Non-pigmented ciliary epithelial cell (primary cell): Measurements from ENCODE around the gene NECTIN1.

ENCODE experiments used
- DNase-seq: peaks from one replicate; pipeline ENCODE4 v3.0.0-alpha.2; 2010; ENCODE audit warnings: low read depth

The NECTIN1 gene

GRCh38 chr11:119755356-119756071 lies 26.5 kb upstream of the NECTIN1 start:
- DNase-seq = no peak

- DNase-seq = no peak
Observed at GRCh38 chr11:119754656-119755355, 25.8 kb upstream of the NECTIN1 start.

GRCh38 chr11:119754199-119754598 lies 25.2 kb upstream of the NECTIN1 start:
- DNase-seq = no peak

GRCh38 chr11:119752946-119753345 lies 23.9 kb upstream of the NECTIN1 start:
- no peak for DNase-seq

GRCh38 chr11:119752345-119752871 lies 23.4 kb upstream of the NECTIN1 start:
- DNase-seq = no peak

GRCh38 chr11:119750056-119750455 lies 21.1 kb upstream of the NECTIN1 start:
- no peak for DNase-seq

- no peak for DNase-seq
Observed at GRCh38 chr11:119749006-119749565, 20.1 kb upstream of the NECTIN1 start.

DNA sequence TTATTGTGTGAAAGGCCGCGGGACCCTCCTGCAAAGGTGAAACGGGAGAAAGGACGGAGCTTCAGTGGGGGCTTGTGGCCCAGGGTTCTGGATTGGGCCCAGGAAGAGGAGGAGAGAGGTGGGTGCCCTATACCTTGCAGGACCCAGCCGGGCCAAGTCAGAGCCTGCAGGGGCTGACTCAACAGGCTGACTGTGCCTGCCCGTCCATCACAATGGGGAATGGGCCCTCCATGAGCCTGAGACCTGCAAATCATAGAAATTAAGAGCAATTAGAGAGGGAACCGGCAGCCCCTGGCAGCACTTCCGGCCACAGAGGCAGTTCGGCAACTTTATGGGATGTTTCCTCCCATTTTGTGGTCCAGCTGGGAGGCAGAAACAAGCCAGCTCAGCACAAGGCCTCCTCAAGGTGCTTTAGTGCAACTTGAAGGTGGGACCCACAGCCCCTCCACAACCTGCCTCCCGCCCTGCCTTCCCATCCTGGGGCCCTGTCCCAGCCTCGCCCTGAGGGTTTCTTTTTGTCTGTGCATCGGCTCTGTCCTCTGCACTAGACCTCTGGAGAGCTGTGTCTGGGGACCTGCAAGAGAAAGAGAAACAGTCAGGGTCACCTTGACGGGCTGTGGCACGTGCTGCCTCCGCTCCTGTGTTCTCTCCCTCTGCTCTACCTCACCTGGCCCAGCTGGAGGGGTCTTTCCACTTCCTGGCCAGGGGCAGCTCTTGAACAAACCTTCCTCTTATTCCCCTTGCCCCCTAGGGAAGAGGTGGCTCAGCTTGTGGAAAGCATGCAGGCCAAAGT lies 19.1 kb upstream of the NECTIN1 start:
- no peak for DNase-seq

DNA sequence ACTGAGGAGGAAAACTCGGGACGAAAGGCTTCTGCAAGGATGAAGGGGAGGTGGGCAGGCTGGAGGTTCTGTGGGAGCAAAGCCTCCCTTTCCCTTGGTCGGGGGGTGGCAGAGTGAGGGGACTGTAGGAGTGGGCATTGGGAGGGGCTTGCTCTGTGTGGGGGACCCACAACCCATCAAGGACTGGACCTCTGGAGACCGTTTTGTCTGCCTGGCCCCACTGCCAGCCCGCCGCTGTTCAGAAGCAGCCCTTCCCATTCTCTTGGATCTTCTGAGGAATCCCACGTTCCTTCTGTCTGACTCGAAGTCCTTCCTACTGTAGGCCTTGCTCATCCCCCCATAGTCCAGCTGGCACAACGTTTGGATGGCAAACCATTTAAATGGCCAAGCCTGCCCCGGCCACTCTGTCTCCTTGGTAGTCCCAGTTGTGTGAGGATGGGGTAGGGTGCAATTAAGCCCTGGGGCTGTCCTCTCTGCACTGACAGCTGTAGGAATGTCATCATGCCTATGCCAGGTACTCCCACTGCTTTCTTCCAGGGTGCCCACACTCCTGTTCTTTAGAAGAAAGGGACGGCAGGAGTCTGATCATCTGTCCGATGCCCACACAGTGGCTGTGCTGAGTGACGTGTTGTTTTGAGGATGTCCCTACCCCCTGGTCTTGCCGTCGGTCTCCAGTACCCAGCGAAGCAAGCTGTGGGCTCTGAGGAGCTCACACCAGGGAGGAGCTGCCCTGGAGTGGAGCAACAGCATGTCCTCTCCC lies 17.0 kb upstream of the NECTIN1 start:
- no peak for DNase-seq

GRCh38 chr11:119745112-119745511 lies 16.1 kb upstream of the NECTIN1 start:
- no peak for DNase-seq

DNA sequence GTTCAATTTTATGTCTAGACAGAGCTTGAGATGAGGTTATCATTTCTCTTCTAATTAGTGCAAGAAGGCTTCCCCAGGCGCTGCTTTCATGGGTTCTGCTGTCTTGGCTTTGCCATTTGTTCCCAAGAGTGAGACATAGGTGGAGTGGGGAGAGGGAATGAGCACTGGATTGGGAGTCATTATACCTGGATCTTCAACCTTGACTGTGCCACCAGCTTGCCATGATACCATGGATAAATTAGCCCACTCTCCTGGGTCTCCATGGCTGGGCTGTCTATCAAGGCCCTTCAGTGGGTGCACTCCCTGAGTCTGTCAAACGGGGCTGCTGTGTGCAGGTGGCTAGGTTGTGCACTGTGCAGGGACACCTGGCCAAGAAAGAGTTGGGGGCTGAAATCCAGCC lies 15.6 kb upstream of the NECTIN1 start:
- DNase-seq = no peak

DNA sequence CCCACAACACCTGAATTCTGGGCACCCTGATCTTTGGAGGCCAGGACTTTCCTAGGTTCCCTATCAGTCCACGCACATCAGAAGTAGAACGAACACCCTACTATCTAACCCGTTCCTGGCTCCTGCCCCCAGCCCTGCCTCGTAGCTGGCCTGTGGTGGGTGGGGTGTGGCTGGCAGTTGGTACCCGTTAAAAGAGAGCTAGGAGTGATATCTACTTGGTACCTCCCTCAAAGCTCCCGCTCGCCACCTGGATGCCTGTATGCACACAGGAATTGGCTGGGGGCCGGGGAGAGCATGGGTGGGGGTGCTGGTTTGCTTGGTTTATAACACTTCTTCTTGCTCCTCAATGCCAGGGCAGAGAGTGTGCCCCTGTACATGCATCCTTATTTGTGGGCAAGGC lies 14.0 kb upstream of the NECTIN1 start:
- DNase-seq = no peak

GRCh38 chr11:119742263-119742861 lies 13.4 kb upstream of the NECTIN1 start:
- DNase-seq = no peak

DNA sequence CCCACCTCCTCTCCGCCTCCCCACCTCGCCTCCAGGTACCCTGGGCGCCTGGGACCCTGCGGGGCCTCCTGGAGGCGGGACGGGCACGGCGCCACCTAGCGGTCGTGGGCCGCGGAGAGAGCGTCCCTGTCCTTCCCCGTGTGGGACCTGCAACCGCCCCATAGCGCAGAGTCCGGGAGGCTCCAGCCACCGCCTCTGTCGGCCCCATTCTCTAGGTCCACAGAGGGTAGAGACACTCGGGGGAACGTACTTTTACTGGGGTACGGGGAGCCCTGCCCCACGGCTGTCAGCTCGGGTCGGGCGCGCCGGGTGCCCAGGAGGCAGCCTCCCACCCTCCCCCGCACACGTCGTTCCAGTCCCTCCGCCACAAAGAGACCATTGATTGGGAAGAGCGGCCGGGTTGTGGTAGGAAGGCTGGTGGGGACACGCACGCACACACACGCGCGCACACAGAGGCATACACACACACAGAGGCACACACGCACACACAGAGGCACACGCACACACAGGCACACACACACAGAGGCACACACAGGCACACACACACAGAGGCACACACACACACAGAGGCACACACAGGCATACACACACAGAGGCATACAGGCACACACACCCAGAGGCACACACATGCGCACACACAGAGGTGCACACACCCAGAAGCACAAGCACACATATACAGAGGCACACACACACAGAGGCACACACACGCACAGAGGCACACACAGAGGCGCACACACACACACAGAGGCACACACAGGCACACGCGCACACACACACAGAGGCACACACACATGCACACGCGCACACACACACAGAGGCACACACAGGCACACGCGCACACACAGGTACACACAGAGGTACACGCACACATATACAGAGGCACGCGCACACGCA lies 12.6 kb upstream of the NECTIN1 start:
- no peak for DNase-seq

DNA sequence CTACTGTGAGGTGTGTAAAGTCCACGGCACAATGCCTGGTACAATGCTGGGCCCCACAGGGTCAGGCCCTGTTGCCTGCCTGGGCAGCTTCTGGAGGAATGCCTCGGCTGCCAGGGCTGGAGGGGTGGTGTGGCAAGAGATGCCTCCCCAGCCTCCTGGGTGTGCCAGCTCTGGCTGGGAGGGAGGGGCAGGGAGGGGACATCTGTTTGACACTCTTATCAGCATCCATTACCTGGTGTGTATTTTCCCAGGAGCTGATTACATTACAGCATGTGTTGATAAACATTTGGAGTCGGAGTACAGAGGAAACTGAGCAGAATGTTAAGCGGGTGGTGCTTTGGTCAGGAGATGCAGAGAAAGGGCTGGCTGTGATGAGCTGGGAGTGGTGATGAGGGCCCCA lies 11.0 kb upstream of the NECTIN1 start:
- DNase-seq = no peak

DNA sequence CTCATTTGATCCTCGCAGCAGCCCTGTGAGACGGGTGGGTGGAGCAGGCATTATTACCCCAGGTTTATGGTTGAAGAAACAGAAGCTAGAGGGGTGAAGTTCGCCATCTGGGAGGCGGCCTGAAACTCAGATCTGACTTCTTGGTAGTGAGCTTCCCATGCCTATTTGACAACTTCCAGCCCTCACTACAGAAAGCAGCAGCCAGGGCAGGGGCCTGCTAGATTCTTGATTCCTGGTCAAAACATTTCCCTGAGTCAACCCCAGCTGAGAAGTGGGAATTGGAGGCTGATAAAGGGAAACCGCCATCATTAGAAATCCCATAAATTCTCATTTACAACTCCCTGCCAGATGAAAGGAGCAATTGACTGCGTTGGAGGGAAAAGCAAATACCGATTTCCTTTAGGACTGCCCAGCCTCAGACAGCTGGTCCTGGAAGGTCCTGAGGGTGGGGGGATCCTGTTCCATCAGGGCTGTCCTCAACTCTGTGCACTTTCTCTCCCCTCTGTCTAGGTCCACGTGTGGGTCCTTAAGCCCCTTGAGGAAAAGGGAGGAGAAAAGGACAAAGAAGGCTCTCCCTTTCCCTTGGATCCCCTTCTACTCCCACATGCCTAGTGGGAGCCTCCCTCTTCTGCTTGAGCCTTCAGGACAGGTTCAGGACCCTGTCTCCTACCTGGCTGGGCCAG lies 10.2 kb upstream of the NECTIN1 start:
- no peak for DNase-seq

DNA sequence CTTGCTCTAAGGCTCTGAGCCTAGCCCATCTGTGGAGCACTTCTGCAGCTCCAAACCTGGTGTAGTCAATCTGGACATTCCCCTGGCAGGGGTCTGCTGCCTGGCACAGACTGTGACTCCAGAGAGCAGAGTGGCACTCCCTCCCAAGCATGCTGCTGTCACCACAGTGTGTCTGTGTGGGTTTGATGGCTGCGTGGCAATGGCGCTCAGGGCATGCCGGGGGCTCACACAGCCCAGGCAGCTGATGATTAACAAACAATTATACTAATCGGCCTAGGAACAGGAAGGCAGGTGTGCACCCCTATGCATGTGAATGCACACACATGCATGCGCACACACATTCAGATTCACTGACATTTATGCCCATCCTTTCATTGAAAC lies 9.0 kb upstream of the NECTIN1 start:
- DNase-seq = no peak

GRCh38 chr11:119737366-119738058 lies 8.5 kb upstream of the NECTIN1 start:
- DNase-seq = no peak

- no peak for DNase-seq
Observed at GRCh38 chr11:119734788-119735187, 5.8 kb upstream of the NECTIN1 start.
